ENCODE measurements around the gene PBX1.

GRCh38 chr1:164880644-164881043 is 321.7 kb downstream of the PBX1 start:
- no peak for TF ChIP-seq EZH2phosphoT487 (IDR thresholded peaks at IDR 0.05; ENCODE audit: borderline replicate concordance, low read length)
- no peak for TF ChIP-seq CTCF (IDR thresholded peaks at IDR 0.05; ENCODE audit: low read depth, low read length, poor library complexity, severe bottlenecking)

Data from DOHH2 (cell line).